Osteocyte (in vitro differentiated cells): ENCODE results near the gene CCL19. TPM values are rescaled to one million over a fixed set of nuclear protein-coding genes. Genes with fewer than 3 reads are reported as not detected.

Experiments
- DNase-seq: peaks from one replicate; pipeline ENCODE4 v3.0.0; 2021; ENCODE audit warnings: mixed read lengths; ENCODE audit not compliant: unreplicated experiment; ENCODE audit errors: extremely low spot score
- H3K27ac Mint-ChIP-seq: one replicate; pipeline ENCODE4 v1.8.0; 2021; ENCODE audit warnings: mild to moderate bottlenecking, mixed read lengths; ENCODE audit not compliant: unreplicated experiment
- H3K27me3 Mint-ChIP-seq: one replicate; pipeline ENCODE4 v1.8.0; 2021; ENCODE audit warnings: mixed read lengths; ENCODE audit not compliant: unreplicated experiment
- H3K36me3 Mint-ChIP-seq: one replicate; pipeline ENCODE4 v1.8.0; 2021; ENCODE audit warnings: mixed read lengths; ENCODE audit not compliant: unreplicated experiment
- H3K4me1 Mint-ChIP-seq: one replicate; pipeline ENCODE4 v1.8.0; 2021; ENCODE audit warnings: mixed read lengths; ENCODE audit not compliant: unreplicated experiment
- H3K4me3 Mint-ChIP-seq: one replicate; pipeline ENCODE4 v1.8.0; 2021; ENCODE audit warnings: mild to moderate bottlenecking, moderate library complexity, mixed read lengths; ENCODE audit not compliant: unreplicated experiment
- H3K9me3 Mint-ChIP-seq: one replicate; pipeline ENCODE4 v1.8.0; 2021; ENCODE audit warnings: mixed read lengths; ENCODE audit not compliant: unreplicated experiment
- CTCF ChIP-seq: fragments of 200-600 bp; sonication (generic); IDR thresholded peaks from 2 replicates; pipeline ENCODE4 v1.5.0; 2021; ENCODE audit warnings: antibody characterized with exemption, mild to moderate bottlenecking, moderate library complexity
- total RNA-seq: library from RNA; stranded (reverse); gene quantifications from 2 replicates; pipeline ENCODE4 v1.2.1, GENCODE V29; 2021

Gene CCL19
- total RNA-seq, 1 donor from 2014 or later = not detected

DNA sequence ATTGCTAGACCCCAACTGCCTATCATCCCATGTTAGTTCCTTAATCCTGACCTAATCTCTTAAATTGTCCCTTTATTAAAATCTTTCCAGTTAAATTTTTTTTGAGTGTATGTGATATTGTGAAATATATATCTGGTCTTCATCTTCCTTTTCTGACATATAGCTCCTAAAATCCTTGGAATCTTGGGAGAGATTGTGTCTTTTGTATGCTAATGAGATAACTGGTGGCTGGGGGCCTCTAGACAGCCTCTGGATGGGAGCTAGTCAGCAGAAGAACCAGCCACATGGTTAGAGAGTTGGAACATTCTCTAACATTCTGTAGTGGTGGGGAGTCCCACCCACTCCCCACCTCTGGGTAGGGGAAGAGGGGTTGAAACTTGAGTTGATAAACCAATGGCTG is 3.7 kb upstream of the CCL19 start:
- no peaks in the 10 kb centered on the region for H3K4me1 Mint-ChIP-seq
- no peak for DNase-seq
- TF ChIP-seq CTCF = no peak
- H3K27ac Mint-ChIP-seq = no peak overlapping the region
- no peaks in the 10 kb centered on the region for H3K9me3 Mint-ChIP-seq
- no peak overlapping the region for H3K4me3 Mint-ChIP-seq
- H3K36me3 Mint-ChIP-seq = no peaks in the 10 kb centered on the region
- H3K27me3 Mint-ChIP-seq = peaks cover 15% of the 10 kb centered on the region

DNA sequence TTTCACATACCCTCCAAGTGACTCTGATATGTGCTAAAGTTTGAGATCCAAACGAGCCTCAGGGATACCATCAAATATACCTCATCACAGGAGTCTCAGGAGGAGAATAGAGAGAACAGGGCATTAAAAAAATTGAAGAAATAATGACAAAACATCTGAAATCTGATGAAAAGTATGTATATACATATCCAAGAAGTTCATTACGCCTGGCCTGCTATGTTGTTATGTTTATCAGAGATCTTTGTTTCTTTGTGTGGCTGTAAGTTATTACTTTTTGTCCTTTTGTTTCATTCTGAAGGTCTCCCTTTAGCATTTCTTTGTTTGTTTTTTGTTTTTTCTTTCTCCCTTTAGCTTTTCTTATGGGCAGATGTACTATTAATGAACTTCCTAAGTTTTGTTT is 2.5 kb upstream of the CCL19 start:
- Mint-ChIP-seq H3K36me3 (no peaks in the 10 kb centered on the region), H3K27me3 (peaks cover 5% of the 10 kb centered on the region), H3K4me1 (no peaks in the 10 kb centered on the region), H3K9me3 (no peaks in the 10 kb centered on the region), H3K4me3 (no peak overlapping the region), H3K27ac (no peak overlapping the region)
- no peak for DNase-seq
- no peak for TF ChIP-seq CTCF

- no peaks in the 10 kb centered on the region for H3K9me3 Mint-ChIP-seq
- DNase-seq = no peak
- H3K36me3 Mint-ChIP-seq = no peaks in the 10 kb centered on the region
These were observed 850 bp upstream of the CCL19 start for GRCh38 chr9:34691936-34692315.

GRCh38 chr9:34689512-34689911 is 1.6 kb downstream of the CCL19 start:
- Mint-ChIP-seq H3K9me3 (no peaks in the 10 kb centered on the region), H3K36me3 (no peaks in the 10 kb centered on the region), H3K27ac (no peak overlapping the region), H3K4me1 (no peaks in the 10 kb centered on the region), H3K4me3 (no peak overlapping the region), H3K27me3 (no peaks in the 10 kb centered on the region)
- TF ChIP-seq CTCF = no peak
- DNase-seq = no peak

More at GRCh38 chr9:34691936-34692315, 850 bp upstream of the CCL19 start:
- Mint-ChIP-seq H3K4me3 (no peak overlapping the region), H3K4me1 (no peaks in the 10 kb centered on the region), H3K27me3 (peaks cover 4% of the 10 kb centered on the region), H3K27ac (no peak overlapping the region)
- TF ChIP-seq CTCF = no peak

- no peak overlapping the region for H3K27ac Mint-ChIP-seq
- H3K4me3 Mint-ChIP-seq = no peak overlapping the region
- DNase-seq = no peak
- no peak for TF ChIP-seq CTCF
- H3K9me3 Mint-ChIP-seq = no peaks in the 10 kb centered on the region
- no peaks in the 10 kb centered on the region for H3K27me3 Mint-ChIP-seq
- no peaks in the 10 kb centered on the region for H3K4me1 Mint-ChIP-seq
- H3K36me3 Mint-ChIP-seq = no peaks in the 10 kb centered on the region
These were observed 2.0 kb downstream of the CCL19 start for GRCh38 chr9:34689116-34689470.
